WTC11 (cell line): ENCODE measurements around the gene ALMS1.

Experiments used
- ATF1 ChIP-seq: sonication (generic); formaldehyde crosslinking; IDR thresholded peaks from 2 replicates; pipeline ENCODE4 v1.8.1; 2023; ENCODE audit warnings: mild to moderate bottlenecking, moderate library complexity, missing genetic modification reagents
- ATF6 ChIP-seq: sonication (generic); formaldehyde crosslinking; IDR thresholded peaks from 2 replicates; pipeline ENCODE4 v1.8.1; 2023; ENCODE audit warnings: mild to moderate bottlenecking, missing genetic modification reagents
- CTCF ChIP-seq: fragments of 200-600 bp; IDR thresholded peaks from 2 replicates; pipeline ENCODE4 v1.8.0; 2022; ENCODE audit warnings: antibody characterized with exemption
- IRF1 ChIP-seq: sonication (generic); formaldehyde crosslinking; IDR thresholded peaks from 2 replicates; pipeline ENCODE4 v1.8.0; 2023; ENCODE audit warnings: missing genetic modification reagents
- MAX ChIP-seq: sonication (generic); formaldehyde crosslinking; IDR thresholded peaks from 2 replicates; pipeline ENCODE4 v1.8.0; 2022; ENCODE audit warnings: mild to moderate bottlenecking, missing genetic modification reagents
- NR1H2 ChIP-seq: sonication (generic); formaldehyde crosslinking; IDR thresholded peaks from 2 replicates; pipeline ENCODE4 v1.9.0; 2021; ENCODE audit warnings: mild to moderate bottlenecking, moderate library complexity, missing genetic modification reagents
- PRRX2 ChIP-seq: fragments of 250-450 bp; sonication (Bioruptor Pico); IDR thresholded peaks from 2 replicates; pipeline ENCODE4 v1.8.0; 2021; ENCODE audit warnings: mild to moderate bottlenecking
- RORB ChIP-seq: fragments of 250-450 bp; sonication (Bioruptor Pico); IDR thresholded peaks from 2 replicates; pipeline ENCODE4 v1.9.0; 2021; ENCODE audit warnings: mild to moderate bottlenecking
- TP53 ChIP-seq: sonication (generic); formaldehyde crosslinking; IDR thresholded peaks from 2 replicates; pipeline ENCODE4 v1.8.1; 2023; ENCODE audit warnings: mild to moderate bottlenecking, missing genetic modification reagents
- ZBTB43 ChIP-seq: sonication (generic); formaldehyde crosslinking; IDR thresholded peaks from 2 replicates; pipeline ENCODE4 v1.8.1; 2023; ENCODE audit warnings: mild to moderate bottlenecking, missing genetic modification reagents
- ZMAT4 ChIP-seq: fragments of 250-450 bp; sonication (Bioruptor Pico); IDR thresholded peaks from 2 replicates; pipeline ENCODE4 v1.9.0; 2021; ENCODE audit warnings: mild to moderate bottlenecking

GRCh38 chr2:73385123-73385503 lies 523 bp upstream of the ALMS1 start:
- TF ChIP-seq CTCF: no peak
- TF ChIP-seq PRRX2 (CRISPR knock-in tag): no peak
- no peak for TF ChIP-seq IRF1 (CRISPR knock-in tag)
- no peak for TF ChIP-seq ATF1 (CRISPR knock-in tag)
- TF ChIP-seq ATF6 (CRISPR knock-in tag): no peak
- TF ChIP-seq RORB (CRISPR knock-in tag): no peak
- no peak for TF ChIP-seq ZBTB43 (CRISPR knock-in tag)
- no peak for TF ChIP-seq TP53 (CRISPR knock-in tag)
- TF ChIP-seq NR1H2 (CRISPR knock-in tag): no peak
- no peak for TF ChIP-seq ZMAT4 (CRISPR knock-in tag)
- TF ChIP-seq MAX (CRISPR knock-in tag): no peak
